ENCODE data around the gene HS6ST2. TPM values are rescaled to one million over a fixed set of nuclear protein-coding genes. Genes with fewer than 3 reads are reported as not detected.

The HS6ST2 gene
- total RNA-seq, 2 donors from 2014 or later: not detected

- H3K36me3 ChIP-seq: no peaks in the 10 kb centered on the region
- no peak overlapping the region for H3K4me3 ChIP-seq
- ATAC-seq (ENCODE audit: insufficient number of reproducible peaks, low FRiP score, low read depth) (no peak), DNase-seq (ENCODE audit: low spot score) (no peak)
- no peaks in the 10 kb centered on the region for H3K27me3 ChIP-seq (replicated peaks; ENCODE audit: insufficient read depth)
- no peak overlapping the region for H3K27ac ChIP-seq
- no peaks in the 10 kb centered on the region for H3K4me1 ChIP-seq (ENCODE audit: control insufficient read depth in 1 of 2, low read depth in 2 of 2)
- no peaks in the 10 kb centered on the region for H3K9me3 ChIP-seq
- TF ChIP-seq CTCF (IDR thresholded peaks at IDR 0.05): no peak
Measured at GRCh38 chrX:132776486-132777210, 181.8 kb downstream of the HS6ST2 start.

GRCh38 chrX:132775263-132775823, 183.1 kb downstream of the HS6ST2 start:
- no peak for DNase-seq (ENCODE audit: low spot score)
- H3K9me3 ChIP-seq: no peaks in the 10 kb centered on the region
- H3K27ac ChIP-seq: no peak overlapping the region
- H3K27me3 ChIP-seq (replicated peaks; ENCODE audit: insufficient read depth): no peaks in the 10 kb centered on the region
- H3K36me3 ChIP-seq: no peaks in the 10 kb centered on the region
- H3K4me3 ChIP-seq: no peak overlapping the region
- TF ChIP-seq CTCF (IDR thresholded peaks at IDR 0.05): no peak
- ATAC-seq (ENCODE audit: insufficient number of reproducible peaks, low FRiP score, low read depth): no peak
- H3K4me1 ChIP-seq (ENCODE audit: control insufficient read depth in 1 of 2, low read depth in 2 of 2): no peaks in the 10 kb centered on the region

- Histone ChIP-seq H3K27ac (no peak overlapping the region), H3K9me3 (no peaks in the 10 kb centered on the region), H3K27me3 (replicated peaks; ENCODE audit: insufficient read depth) (no peaks in the 10 kb centered on the region), H3K4me3 (no peak overlapping the region), H3K36me3 (no peaks in the 10 kb centered on the region), H3K4me1 (ENCODE audit: control insufficient read depth in 1 of 2, low read depth in 2 of 2) (no peaks in the 10 kb centered on the region)
- no peak for ATAC-seq (ENCODE audit: insufficient number of reproducible peaks, low FRiP score, low read depth)
- no peak for TF ChIP-seq CTCF (IDR thresholded peaks at IDR 0.05)
- DNase-seq (ENCODE audit: low spot score): no peak
Measured at GRCh38 chrX:132774010-132774714, 184.3 kb downstream of the HS6ST2 start.

- DNase-seq (ENCODE audit: low spot score) (no peak), ATAC-seq (ENCODE audit: insufficient number of reproducible peaks, low FRiP score, low read depth) (no peak)
- H3K27me3 ChIP-seq (replicated peaks; ENCODE audit: insufficient read depth): no peaks in the 10 kb centered on the region
- H3K27ac ChIP-seq: no peak overlapping the region
- no peak for TF ChIP-seq CTCF (IDR thresholded peaks at IDR 0.05)
- no peaks in the 10 kb centered on the region for H3K36me3 ChIP-seq
- H3K4me1 ChIP-seq (ENCODE audit: control insufficient read depth in 1 of 2, low read depth in 2 of 2): no peaks in the 10 kb centered on the region
- H3K9me3 ChIP-seq: no peaks in the 10 kb centered on the region
- no peak overlapping the region for H3K4me3 ChIP-seq
Measured at GRCh38 chrX:132769609-132770008, 188.8 kb downstream of the HS6ST2 start.

GRCh38 chrX:132766452-132766851, 192.0 kb downstream of the HS6ST2 start:
- DNase-seq (ENCODE audit: low spot score): no peak
- no peaks in the 10 kb centered on the region for H3K27me3 ChIP-seq (replicated peaks; ENCODE audit: insufficient read depth)
- no peak overlapping the region for H3K4me3 ChIP-seq
- H3K4me1 ChIP-seq (ENCODE audit: control insufficient read depth in 1 of 2, low read depth in 2 of 2): no peaks in the 10 kb centered on the region
- H3K9me3 ChIP-seq: no peaks in the 10 kb centered on the region
- H3K27ac ChIP-seq: no peak overlapping the region
- TF ChIP-seq CTCF (IDR thresholded peaks at IDR 0.05): no peak
- ATAC-seq (ENCODE audit: insufficient number of reproducible peaks, low FRiP score, low read depth): no peak
- no peaks in the 10 kb centered on the region for H3K36me3 ChIP-seq

All from thoracic aorta (tissue), 2 donors.